Thyroid gland (tissue), 4 donors: ENCODE measurements around the gene PIM3.

Experiments used
- CTCF ChIP-seq, 6 experiments: fragments of 200-600 bp in 3 of 6; fragments of 450-650 bp in 3 of 6; sonication (generic) in 3 of 6; IDR thresholded peaks; one replicate each; pipeline ENCODE4 v1.5.1; 2016 to 2019; ENCODE audit warnings: antibody characterized with exemption in 6 of 6, mild to moderate bottlenecking in 2 of 6, inconsistent platforms in 1 of 6, moderate library complexity in 1 of 6
- POLR2A ChIP-seq, 2 donors: fragments of 450-650 bp; IDR thresholded peaks; one replicate each; pipeline ENCODE4 v1.6.1; 2017; ENCODE audit warnings: antibody characterized with exemption in 2 of 2, mild to moderate bottlenecking in 2 of 2, moderate library complexity in 1 of 2

GRCh38 chr22:49956914-49957825 lies 3.4 kb upstream of the PIM3 start:
- TF ChIP-seq CTCF (IDR thresholded peaks at IDR 0.05) (no peak), POLR2A (IDR thresholded peaks at IDR 0.05) (no peak)
